WTC11 (cell line): ENCODE results near the gene WDR49. TPM values are rescaled to one million over a fixed set of nuclear protein-coding genes. Genes with fewer than 3 reads are reported as not detected.

Experiments
- ATAC-seq: fragments of 200-7000 bp; cut with Tn5 transposase; 2 replicates; pipeline ENCODE4 v1.10.0; 2021; ENCODE audit warnings: mild to moderate bottlenecking, moderate library complexity
- CTCF ChIA-PET: fragments of 300-600 bp; sonication (Branson Sonifier 250); formaldehyde crosslinking; loops from one replicate; lab custom pipeline; 2021; ENCODE audit warnings: antibody characterized with exemption; lab: Charles Lee
- POLR2A ChIA-PET: fragments of 350-600 bp; sonication (Branson Sonifier 250); formaldehyde crosslinking; loops from one replicate; lab custom pipeline; 2021; ENCODE audit warnings: antibody characterized with exemption; lab: Charles Lee
- DNase-seq: peaks from one replicate; pipeline ENCODE4 v3.0.0; 2021; ENCODE audit warnings: low spot score
- H3K27ac Mint-ChIP-seq: 2 replicates; pipeline ENCODE4 v1.8.0; 2021; ENCODE audit warnings: mixed read lengths
- H3K27me3 Mint-ChIP-seq: 2 replicates; pipeline ENCODE4 v1.8.0; 2021; ENCODE audit warnings: low read depth, mild to moderate bottlenecking, moderate library complexity, mixed read lengths
- H3K36me3 Mint-ChIP-seq: 2 replicates; pipeline ENCODE4 v1.8.0; 2021; ENCODE audit warnings: mixed read lengths
- H3K4me1 Mint-ChIP-seq: 2 replicates; pipeline ENCODE4 v1.8.0; 2022; ENCODE audit warnings: mixed read lengths
- H3K4me3 Mint-ChIP-seq: 2 replicates; pipeline ENCODE4 v1.8.0; 2021; ENCODE audit warnings: mild to moderate bottlenecking, moderate library complexity, mixed read lengths
- H3K9me3 Mint-ChIP-seq: 2 replicates; pipeline ENCODE4 v1.8.0; 2021; ENCODE audit warnings: mixed read lengths
- ELF4 ChIP-seq: sonication (generic); formaldehyde crosslinking; IDR thresholded peaks from 2 replicates; pipeline ENCODE4 v1.8.1; 2022; ENCODE audit warnings: low read depth, mild to moderate bottlenecking, moderate library complexity, missing genetic modification reagents
- ETV6 ChIP-seq: sonication (generic); formaldehyde crosslinking; IDR thresholded peaks from 2 replicates; pipeline ENCODE4 v1.8.1; 2022; ENCODE audit warnings: mild to moderate bottlenecking, missing genetic modification reagents
- GRHL2 ChIP-seq: fragments of 250-450 bp; sonication (Bioruptor Pico); IDR thresholded peaks from 2 replicates; pipeline ENCODE4 v1.8.0; 2022; ENCODE audit warnings: mild to moderate bottlenecking, moderate library complexity; ENCODE audit not compliant: insufficient replicate concordance, severe bottlenecking
- GTF2I ChIP-seq: fragments of 250-450 bp; sonication (Bioruptor Pico); conservative IDR thresholded peaks from 2 replicates; pipeline ENCODE4 v1.4.0; 2021; ENCODE audit warnings: mild to moderate bottlenecking
- JAZF1 ChIP-seq: fragments of 250-450 bp; sonication (Bioruptor Pico); IDR thresholded peaks from 2 replicates; pipeline ENCODE4 v1.9.0; 2021; ENCODE audit warnings: moderate library complexity, mild to moderate bottlenecking, inconsistent platforms
- NFE2L1 ChIP-seq: sonication (generic); formaldehyde crosslinking; IDR thresholded peaks from 2 replicates; pipeline ENCODE4 v1.8.1; 2023; ENCODE audit warnings: missing genetic modification reagents
- NR1H2 ChIP-seq: sonication (generic); formaldehyde crosslinking; IDR thresholded peaks from 2 replicates; pipeline ENCODE4 v1.9.0; 2021; ENCODE audit warnings: mild to moderate bottlenecking, moderate library complexity, missing genetic modification reagents
- NR3C1 ChIP-seq: sonication (generic); formaldehyde crosslinking; conservative IDR thresholded peaks from 2 replicates; pipeline ENCODE4 v1.8.1; 2023; ENCODE audit warnings: low read depth, mild to moderate bottlenecking, missing genetic modification reagents
- PRRX2 ChIP-seq: fragments of 250-450 bp; sonication (Bioruptor Pico); IDR thresholded peaks from 2 replicates; pipeline ENCODE4 v1.8.0; 2021; ENCODE audit warnings: mild to moderate bottlenecking
- SMAD3 ChIP-seq: sonication (generic); formaldehyde crosslinking; IDR thresholded peaks from 2 replicates; pipeline ENCODE4 v1.8.0; 2022; ENCODE audit warnings: missing genetic modification reagents, mild to moderate bottlenecking, borderline replicate concordance
- TCF7 ChIP-seq: sonication (generic); formaldehyde crosslinking; IDR thresholded peaks from 2 replicates; pipeline ENCODE4 v1.8.0; 2022; ENCODE audit warnings: mild to moderate bottlenecking, low read depth, missing genetic modification reagents, moderate library complexity
- TEAD4 ChIP-seq: sonication (generic); formaldehyde crosslinking; IDR thresholded peaks from 2 replicates; pipeline ENCODE4 v1.8.0; 2022; ENCODE audit warnings: mild to moderate bottlenecking, missing genetic modification reagents
- TP53 ChIP-seq: sonication (generic); formaldehyde crosslinking; IDR thresholded peaks from 2 replicates; pipeline ENCODE4 v1.8.1; 2023; ENCODE audit warnings: mild to moderate bottlenecking, missing genetic modification reagents
- ZBTB21 ChIP-seq: sonication (generic); formaldehyde crosslinking; IDR thresholded peaks from 2 replicates; pipeline ENCODE4 v1.8.1; 2023; ENCODE audit warnings: mild to moderate bottlenecking, missing genetic modification reagents, borderline replicate concordance
- ZNF121 ChIP-seq: sonication (generic); formaldehyde crosslinking; IDR thresholded peaks from 2 replicates; pipeline ENCODE4 v1.8.0; 2023; ENCODE audit warnings: missing genetic modification reagents
- ZNF219 ChIP-seq: sonication (generic); formaldehyde crosslinking; IDR thresholded peaks from 2 replicates; pipeline ENCODE4 v1.8.0; 2023; ENCODE audit warnings: missing genetic modification reagents, mild to moderate bottlenecking, borderline replicate concordance
- ZNF416 ChIP-seq: fragments of 250-450 bp; sonication (Bioruptor Pico); IDR thresholded peaks from 2 replicates; pipeline ENCODE4 v1.9.0; 2021; ENCODE audit warnings: mild to moderate bottlenecking, inconsistent platforms
- total RNA-seq: library from RNA; stranded (reverse); gene quantifications from 3 replicates; pipeline ENCODE4 v1.2.3, GENCODE V29; 2021
- TF ChIP-seq, protein P1 (sequence below): sonication (generic); formaldehyde crosslinking; IDR thresholded peaks from 2 replicates; pipeline ENCODE4 v1.8.1; 2023; ENCODE audit warnings: mild to moderate bottlenecking, moderate library complexity, missing genetic modification reagents
- TF ChIP-seq, protein P2 (sequence below): fragments of 250-450 bp; sonication (Bioruptor Pico); IDR thresholded peaks from 2 replicates; pipeline ENCODE4 v1.9.0; 2021; ENCODE audit warnings: mild to moderate bottlenecking
- TF ChIP-seq, protein P3 (sequence below): sonication (generic); formaldehyde crosslinking; IDR thresholded peaks from 2 replicates; pipeline ENCODE4 v1.8.1; 2023; ENCODE audit warnings: mild to moderate bottlenecking, missing genetic modification reagents, moderate library complexity
- TF ChIP-seq, protein P4 (sequence below): sonication (generic); formaldehyde crosslinking; IDR thresholded peaks from 2 replicates; pipeline ENCODE4 v1.8.0; 2023; ENCODE audit warnings: missing genetic modification reagents
- TF ChIP-seq, protein P5 (sequence below): sonication (generic); formaldehyde crosslinking; IDR thresholded peaks from 2 replicates; pipeline ENCODE4 v1.8.1; 2022; ENCODE audit warnings: mild to moderate bottlenecking, moderate library complexity, missing genetic modification reagents
- TF ChIP-seq, protein P6 (sequence below): fragments of 250-450 bp; sonication (Bioruptor Pico); conservative IDR thresholded peaks from 2 replicates; pipeline ENCODE4 v1.9.0; 2021; ENCODE audit warnings: mild to moderate bottlenecking
- TF ChIP-seq, protein P7 (sequence below): sonication (generic); formaldehyde crosslinking; conservative IDR thresholded peaks from 2 replicates; pipeline ENCODE4 v1.8.1; 2023; ENCODE audit warnings: mild to moderate bottlenecking, low read depth, missing genetic modification reagents, moderate library complexity
- TF ChIP-seq, protein P8 (sequence below): sonication (generic); formaldehyde crosslinking; IDR thresholded peaks from 2 replicates; pipeline ENCODE4 v1.8.1; 2022; ENCODE audit warnings: mild to moderate bottlenecking, missing genetic modification reagents, moderate library complexity, borderline replicate concordance

WDR49 gene
- total RNA-seq, 1 experiment from 2014 or later = 0.92 TPM

DNA sequence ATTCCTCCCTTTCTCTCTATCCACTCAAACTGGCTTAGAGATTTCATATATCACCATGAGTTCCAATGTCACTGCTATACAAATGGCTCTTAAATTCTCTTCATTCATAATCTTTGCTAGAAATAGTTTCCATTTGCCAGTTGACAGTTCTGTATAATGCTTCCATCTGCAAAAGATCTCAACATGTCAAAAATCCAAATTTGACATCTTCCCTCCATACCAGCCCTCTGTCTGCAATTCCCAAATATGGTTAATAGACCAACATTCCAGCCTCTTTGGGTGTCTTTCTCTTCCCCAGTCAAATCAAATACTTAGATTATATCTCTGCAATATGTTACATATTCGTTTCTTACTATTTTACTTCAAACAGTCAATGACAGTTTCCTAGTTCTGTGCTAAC lies 115.7 kb downstream of the WDR49 start:
- Mint-ChIP-seq H3K27ac (no peak overlapping the region), H3K36me3 (peaks cover 3% of the 10 kb centered on the region; the same call in 1 of the 2 replicates), H3K4me3 (no peak overlapping the region), H3K4me1 (no peaks in the 10 kb centered on the region), H3K27me3 (no peaks in the 10 kb centered on the region), H3K9me3 (peaks cover 18% of the 10 kb centered on the region)
- DNase-seq = no peak
- ATAC-seq = no peak
- POLR2A ChIA-PET = no interaction called here
- TF ChIP-seq ZNF121 (CRISPR knock-in tag) = no peak
- no peak for TF ChIP-seq GRHL2 (CRISPR knock-in tag)
- TF ChIP-seq SMAD3 = no peak
- TF ChIP-seq, protein P1, sequence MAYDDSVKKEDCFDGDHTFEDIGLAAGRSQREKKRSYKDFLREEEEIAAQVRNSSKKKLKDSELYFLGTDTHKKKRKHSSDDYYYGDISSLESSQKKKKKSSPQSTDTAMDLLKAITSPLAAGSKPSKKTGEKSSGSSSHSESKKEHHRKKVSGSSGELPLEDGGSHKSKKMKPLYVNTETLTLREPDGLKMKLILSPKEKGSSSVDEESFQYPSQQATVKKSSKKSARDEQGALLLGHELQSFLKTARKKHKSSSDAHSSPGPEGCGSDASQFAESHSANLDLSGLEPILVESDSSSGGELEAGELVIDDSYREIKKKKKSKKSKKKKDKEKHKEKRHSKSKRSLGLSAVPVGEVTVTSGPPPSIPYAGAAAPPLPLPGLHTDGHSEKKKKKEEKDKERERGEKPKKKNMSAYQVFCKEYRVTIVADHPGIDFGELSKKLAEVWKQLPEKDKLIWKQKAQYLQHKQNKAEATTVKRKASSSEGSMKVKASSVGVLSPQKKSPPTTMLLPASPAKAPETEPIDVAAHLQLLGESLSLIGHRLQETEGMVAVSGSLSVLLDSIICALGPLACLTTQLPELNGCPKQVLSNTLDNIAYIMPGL = no peak
- TF ChIP-seq JAZF1 (CRISPR knock-in tag) = no peak
- TF ChIP-seq, protein P2, sequence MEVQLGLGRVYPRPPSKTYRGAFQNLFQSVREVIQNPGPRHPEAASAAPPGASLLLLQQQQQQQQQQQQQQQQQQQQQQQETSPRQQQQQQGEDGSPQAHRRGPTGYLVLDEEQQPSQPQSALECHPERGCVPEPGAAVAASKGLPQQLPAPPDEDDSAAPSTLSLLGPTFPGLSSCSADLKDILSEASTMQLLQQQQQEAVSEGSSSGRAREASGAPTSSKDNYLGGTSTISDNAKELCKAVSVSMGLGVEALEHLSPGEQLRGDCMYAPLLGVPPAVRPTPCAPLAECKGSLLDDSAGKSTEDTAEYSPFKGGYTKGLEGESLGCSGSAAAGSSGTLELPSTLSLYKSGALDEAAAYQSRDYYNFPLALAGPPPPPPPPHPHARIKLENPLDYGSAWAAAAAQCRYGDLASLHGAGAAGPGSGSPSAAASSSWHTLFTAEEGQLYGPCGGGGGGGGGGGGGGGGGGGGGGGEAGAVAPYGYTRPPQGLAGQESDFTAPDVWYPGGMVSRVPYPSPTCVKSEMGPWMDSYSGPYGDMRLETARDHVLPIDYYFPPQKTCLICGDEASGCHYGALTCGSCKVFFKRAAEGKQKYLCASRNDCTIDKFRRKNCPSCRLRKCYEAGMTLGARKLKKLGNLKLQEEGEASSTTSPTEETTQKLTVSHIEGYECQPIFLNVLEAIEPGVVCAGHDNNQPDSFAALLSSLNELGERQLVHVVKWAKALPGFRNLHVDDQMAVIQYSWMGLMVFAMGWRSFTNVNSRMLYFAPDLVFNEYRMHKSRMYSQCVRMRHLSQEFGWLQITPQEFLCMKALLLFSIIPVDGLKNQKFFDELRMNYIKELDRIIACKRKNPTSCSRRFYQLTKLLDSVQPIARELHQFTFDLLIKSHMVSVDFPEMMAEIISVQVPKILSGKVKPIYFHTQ (CRISPR knock-in tag) = no peak
- TF ChIP-seq ZNF219 = no peak
- TF ChIP-seq NR1H2 = no peak
- TF ChIP-seq, protein P3, sequence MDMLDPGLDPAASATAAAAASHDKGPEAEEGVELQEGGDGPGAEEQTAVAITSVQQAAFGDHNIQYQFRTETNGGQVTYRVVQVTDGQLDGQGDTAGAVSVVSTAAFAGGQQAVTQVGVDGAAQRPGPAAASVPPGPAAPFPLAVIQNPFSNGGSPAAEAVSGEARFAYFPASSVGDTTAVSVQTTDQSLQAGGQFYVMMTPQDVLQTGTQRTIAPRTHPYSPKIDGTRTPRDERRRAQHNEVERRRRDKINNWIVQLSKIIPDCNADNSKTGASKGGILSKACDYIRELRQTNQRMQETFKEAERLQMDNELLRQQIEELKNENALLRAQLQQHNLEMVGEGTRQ (CRISPR knock-in tag) = no peak
- no peak for TF ChIP-seq ZBTB21 (CRISPR knock-in tag)
- no peak for TF ChIP-seq ETV6 (CRISPR knock-in tag)
- TF ChIP-seq NR3C1 (CRISPR knock-in tag) = no peak
- no peak for TF ChIP-seq ELF4 (CRISPR knock-in tag)
- TF ChIP-seq, protein P4, sequence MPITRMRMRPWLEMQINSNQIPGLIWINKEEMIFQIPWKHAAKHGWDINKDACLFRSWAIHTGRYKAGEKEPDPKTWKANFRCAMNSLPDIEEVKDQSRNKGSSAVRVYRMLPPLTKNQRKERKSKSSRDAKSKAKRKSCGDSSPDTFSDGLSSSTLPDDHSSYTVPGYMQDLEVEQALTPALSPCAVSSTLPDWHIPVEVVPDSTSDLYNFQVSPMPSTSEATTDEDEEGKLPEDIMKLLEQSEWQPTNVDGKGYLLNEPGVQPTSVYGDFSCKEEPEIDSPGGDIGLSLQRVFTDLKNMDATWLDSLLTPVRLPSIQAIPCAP = no peak
- TF ChIP-seq GTF2I = no peak
- no peak for TF ChIP-seq TCF7
- TF ChIP-seq PRRX2 (CRISPR knock-in tag) = no peak
- no peak for TF ChIP-seq ZNF416 (CRISPR knock-in tag)
- no peak for TF ChIP-seq TEAD4 (CRISPR knock-in tag)
- CTCF ChIA-PET = no interaction called here

DNA sequence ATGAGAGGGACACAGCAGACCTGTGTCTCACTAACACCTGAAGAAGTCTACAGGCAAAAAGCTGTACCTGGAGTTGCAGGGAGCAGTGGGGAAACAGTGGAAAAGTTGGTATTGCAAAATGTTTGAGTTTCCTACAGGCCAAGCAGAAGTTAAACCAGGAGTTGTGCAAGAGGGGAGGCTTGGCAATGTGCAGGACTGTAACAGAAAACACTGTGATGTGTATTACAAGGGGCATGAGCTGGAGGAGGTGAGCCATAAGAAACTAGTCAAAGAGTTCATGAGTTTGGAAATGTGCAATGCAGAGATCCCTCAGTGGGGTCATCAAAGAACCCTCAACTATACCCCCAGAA lies 132.8 kb downstream of the WDR49 start:
- Mint-ChIP-seq H3K4me3 (no peak overlapping the region), H3K36me3 (no peaks in the 10 kb centered on the region; the same call in 1 of the 2 replicates), H3K27me3 (no peaks in the 10 kb centered on the region), H3K27ac (no peak overlapping the region), H3K9me3 (peaks cover 28% of the 10 kb centered on the region), H3K4me1 (peaks cover 2% of the 10 kb centered on the region; the same call in 1 of the 2 replicates)
- POLR2A ChIA-PET = no interaction called here
- DNase-seq (no peak), ATAC-seq (no peak)
- CTCF ChIA-PET = no interaction called here
- no peak for TF ChIP-seq NFE2L1 (CRISPR knock-in tag)
- TF ChIP-seq TP53 (CRISPR knock-in tag) = no peak
- TF ChIP-seq, protein P5, sequence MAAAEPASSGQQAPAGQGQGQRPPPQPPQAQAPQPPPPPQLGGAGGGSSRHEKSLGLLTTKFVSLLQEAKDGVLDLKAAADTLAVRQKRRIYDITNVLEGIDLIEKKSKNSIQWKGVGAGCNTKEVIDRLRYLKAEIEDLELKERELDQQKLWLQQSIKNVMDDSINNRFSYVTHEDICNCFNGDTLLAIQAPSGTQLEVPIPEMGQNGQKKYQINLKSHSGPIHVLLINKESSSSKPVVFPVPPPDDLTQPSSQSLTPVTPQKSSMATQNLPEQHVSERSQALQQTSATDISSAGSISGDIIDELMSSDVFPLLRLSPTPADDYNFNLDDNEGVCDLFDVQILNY (CRISPR knock-in tag) = no peak
- TF ChIP-seq, protein P6, sequence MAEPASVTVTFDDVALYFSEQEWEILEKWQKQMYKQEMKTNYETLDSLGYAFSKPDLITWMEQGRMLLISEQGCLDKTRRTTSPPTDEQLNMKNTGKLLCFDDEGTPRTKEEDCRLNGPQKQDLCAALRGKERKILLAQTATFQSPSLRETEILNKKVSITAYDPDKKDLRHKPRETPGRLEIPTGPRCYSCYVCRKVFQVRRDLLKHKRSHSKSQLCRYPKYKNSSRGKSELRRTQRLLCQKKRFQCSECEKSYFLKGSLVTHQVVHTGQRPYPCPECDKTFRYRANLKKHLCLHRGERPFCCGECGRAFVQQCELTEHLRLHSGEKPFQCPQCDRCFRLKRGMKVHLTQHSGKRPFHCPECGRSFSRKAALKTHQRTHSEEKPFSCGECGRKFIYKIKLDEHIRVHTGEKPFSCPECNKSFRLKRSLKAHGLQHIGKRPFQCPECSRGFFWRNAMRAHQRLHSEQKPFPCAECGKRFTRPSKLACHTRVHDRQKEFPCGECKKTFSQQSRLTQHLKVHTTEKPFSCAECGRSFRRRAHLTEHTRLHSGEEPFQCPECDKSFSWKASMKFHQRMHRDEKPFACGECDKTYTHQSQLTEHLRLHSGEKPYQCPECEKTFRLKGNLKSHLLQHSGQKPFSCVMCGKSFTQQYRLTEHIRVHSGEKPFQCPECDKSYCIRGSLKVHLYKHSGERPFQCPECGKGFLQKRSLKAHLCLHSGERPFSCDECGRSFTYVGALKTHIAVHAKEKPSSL (CRISPR knock-in tag) = no peak
- TF ChIP-seq, protein P7, sequence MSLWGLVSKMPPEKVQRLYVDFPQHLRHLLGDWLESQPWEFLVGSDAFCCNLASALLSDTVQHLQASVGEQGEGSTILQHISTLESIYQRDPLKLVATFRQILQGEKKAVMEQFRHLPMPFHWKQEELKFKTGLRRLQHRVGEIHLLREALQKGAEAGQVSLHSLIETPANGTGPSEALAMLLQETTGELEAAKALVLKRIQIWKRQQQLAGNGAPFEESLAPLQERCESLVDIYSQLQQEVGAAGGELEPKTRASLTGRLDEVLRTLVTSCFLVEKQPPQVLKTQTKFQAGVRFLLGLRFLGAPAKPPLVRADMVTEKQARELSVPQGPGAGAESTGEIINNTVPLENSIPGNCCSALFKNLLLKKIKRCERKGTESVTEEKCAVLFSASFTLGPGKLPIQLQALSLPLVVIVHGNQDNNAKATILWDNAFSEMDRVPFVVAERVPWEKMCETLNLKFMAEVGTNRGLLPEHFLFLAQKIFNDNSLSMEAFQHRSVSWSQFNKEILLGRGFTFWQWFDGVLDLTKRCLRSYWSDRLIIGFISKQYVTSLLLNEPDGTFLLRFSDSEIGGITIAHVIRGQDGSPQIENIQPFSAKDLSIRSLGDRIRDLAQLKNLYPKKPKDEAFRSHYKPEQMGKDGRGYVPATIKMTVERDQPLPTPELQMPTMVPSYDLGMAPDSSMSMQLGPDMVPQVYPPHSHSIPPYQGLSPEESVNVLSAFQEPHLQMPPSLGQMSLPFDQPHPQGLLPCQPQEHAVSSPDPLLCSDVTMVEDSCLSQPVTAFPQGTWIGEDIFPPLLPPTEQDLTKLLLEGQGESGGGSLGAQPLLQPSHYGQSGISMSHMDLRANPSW (CRISPR knock-in tag) = no peak
- TF ChIP-seq, protein P8, sequence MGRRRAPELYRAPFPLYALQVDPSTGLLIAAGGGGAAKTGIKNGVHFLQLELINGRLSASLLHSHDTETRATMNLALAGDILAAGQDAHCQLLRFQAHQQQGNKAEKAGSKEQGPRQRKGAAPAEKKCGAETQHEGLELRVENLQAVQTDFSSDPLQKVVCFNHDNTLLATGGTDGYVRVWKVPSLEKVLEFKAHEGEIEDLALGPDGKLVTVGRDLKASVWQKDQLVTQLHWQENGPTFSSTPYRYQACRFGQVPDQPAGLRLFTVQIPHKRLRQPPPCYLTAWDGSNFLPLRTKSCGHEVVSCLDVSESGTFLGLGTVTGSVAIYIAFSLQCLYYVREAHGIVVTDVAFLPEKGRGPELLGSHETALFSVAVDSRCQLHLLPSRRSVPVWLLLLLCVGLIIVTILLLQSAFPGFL = no peak
